GM12865 (cell line): ENCODE data around the gene FUOM.
A peak's percentile ranks its signal among the peaks of the same experiment; 100 is the strongest.

Source experiments
- DNase-seq: peaks from one replicate; pipeline ENCODE4 v3.0.0; 2010; ENCODE audit warnings: low read depth
- H3K4me3 ChIP-seq: 2 replicates; pipeline ENCODE4 v1.5.1; 2011; ENCODE audit warnings: mild to moderate bottlenecking, low read depth, low read length, control low read depth
- CTCF ChIP-seq: IDR thresholded peaks from 2 replicates; pipeline ENCODE4 v1.5.1; 2011; ENCODE audit warnings: low read length, control low read depth, low read depth, inconsistent platforms; ENCODE audit not compliant: insufficient read depth; ENCODE audit errors: missing control alignments

Gene FUOM

DNA sequence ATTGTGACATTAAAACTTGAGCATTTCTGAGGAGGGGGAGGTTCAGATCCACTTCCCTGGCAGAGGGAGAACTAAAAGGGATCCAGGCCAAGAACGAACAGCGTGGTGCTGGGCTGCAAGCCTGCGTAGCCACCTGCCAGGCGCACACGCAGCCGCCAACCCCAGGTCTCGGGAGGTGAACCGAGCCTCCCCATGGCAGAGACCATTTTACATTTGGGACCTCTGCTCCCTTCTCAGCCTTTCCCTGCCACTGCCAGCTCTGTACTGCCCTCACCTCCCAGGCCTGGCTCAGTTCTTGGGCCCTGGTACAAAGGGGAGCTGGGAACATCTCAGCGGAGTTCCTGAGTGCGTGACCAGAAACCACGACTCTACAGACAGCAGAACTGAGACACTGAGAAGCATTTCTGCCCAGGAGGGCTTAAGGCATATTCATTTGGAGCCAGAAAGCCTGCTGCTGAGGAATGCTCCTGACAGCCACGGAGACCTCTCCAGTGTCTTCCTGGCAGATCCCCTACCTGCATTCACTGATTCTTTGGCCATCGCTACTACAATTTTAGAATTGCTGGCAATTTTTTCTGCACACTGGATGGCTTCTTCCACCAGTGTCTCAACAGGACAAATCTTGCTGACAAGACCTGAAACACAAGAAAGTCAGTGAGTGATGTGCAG, 7.8 kb upstream of the FUOM start:
- no peak overlapping the region for H3K4me3 ChIP-seq
- no peak for DNase-seq
- no peak for TF ChIP-seq CTCF

GRCh38 chr10:133364645-133365431, 7.0 kb upstream of the FUOM start:
- TF ChIP-seq CTCF = no peak
- DNase-seq = no peak
- H3K4me3 ChIP-seq = no peak overlapping the region

DNA sequence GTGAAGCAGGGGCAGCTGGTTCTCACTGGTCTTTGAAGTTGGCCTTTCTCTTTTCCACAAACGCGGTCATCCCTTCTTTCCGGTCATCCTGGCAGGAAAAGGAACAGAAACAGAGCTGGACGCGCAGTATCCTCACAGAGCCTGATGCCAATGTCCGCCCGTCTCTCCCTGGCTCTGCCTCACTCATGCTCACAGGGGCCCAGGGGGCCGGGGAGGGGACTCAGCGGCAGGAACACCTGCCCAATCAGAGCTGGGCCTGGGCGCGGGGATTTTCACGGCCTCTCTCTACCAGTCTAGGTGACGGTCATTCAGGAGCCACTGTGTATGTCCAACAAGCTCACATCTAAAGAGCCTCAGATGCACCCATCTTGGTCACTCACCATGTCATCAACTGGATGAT, 5.0 kb upstream of the FUOM start:
- TF ChIP-seq CTCF = no peak
- no peak for DNase-seq
- H3K4me3 ChIP-seq = no peak overlapping the region

DNA sequence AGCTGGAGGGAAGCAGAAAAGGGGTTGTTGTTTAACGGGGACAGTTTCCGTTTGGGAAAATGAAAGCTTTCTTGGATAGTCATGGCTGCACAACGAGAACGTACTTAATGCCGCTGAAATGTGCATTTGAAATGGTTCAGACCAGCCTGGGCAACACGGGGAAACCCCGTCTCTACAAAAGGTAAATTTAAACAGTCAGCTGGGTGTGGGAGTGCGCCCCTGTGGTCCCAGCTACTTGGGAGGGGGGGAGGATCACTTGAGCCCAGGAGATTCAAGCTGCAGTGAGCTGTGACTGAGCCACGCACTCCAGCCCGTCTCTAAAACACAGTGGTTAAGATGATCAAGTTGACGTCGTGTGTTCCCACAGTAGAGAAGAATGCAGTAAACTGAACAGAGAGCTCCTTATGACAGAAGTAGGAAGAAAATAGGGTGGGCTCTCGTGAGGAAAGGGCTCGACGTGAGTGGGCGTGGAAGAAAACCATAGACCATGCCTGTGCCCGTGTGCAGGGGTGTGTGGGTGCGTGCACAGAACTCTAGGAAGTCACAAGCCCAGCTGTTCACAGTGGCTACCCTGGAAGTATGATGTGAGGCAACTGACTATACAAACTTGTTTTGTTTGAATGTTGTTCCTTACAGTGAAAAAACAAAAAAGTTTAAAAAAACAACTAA, 4.1 kb upstream of the FUOM start:
- peak; percentile 34 for DNase-seq
- no peak overlapping the region for H3K4me3 ChIP-seq
- no peak for TF ChIP-seq CTCF

GRCh38 chr10:133361227-133361626, 3.4 kb upstream of the FUOM start:
- DNase-seq = no peak
- H3K4me3 ChIP-seq = no peak overlapping the region
- TF ChIP-seq CTCF = no peak

DNA sequence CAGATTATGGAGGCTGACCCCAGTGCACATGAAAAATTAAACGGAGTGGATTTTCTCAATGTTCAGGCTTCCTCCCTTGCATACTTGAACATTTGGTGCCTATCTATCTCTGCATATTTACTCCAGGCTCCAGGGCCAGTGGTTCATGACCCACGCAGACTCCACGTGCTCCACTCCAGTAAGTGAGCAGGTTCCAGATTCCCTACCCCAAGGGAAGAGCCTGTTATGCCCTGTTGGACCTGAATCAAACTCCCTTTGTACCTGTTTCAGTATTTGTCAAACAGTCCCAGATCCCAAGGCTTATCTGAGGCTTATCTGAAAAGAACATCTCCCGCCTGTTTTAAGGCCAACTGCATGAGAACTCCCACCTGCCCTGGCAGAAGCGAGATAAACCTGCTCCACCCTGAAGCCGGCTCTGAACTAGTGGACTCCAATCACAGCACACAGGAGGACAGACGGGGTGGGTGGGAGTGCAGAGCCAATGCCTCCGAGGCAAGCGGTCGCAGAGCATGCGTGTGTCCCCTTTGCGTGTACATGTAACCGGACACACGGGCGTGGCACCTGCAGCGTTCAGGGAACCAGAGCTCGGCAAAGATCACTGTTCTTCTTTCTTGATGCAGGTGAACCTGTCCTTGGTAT, 2.3 kb upstream of the FUOM start:
- no peak for DNase-seq
- no peak for TF ChIP-seq CTCF
- H3K4me3 ChIP-seq = no peak overlapping the region
